HG03135 (cell line): ENCODE results near the gene MT1B.

ENCODE experiments used
- ATAC-seq: cut with Tn5 transposase; IDR thresholded peaks from one replicate; pipeline ENCODE4 v1.9.1; 2021; ENCODE audit warnings: mild to moderate bottlenecking, moderate library complexity; ENCODE audit not compliant: unreplicated experiment

MT1B gene

DNA sequence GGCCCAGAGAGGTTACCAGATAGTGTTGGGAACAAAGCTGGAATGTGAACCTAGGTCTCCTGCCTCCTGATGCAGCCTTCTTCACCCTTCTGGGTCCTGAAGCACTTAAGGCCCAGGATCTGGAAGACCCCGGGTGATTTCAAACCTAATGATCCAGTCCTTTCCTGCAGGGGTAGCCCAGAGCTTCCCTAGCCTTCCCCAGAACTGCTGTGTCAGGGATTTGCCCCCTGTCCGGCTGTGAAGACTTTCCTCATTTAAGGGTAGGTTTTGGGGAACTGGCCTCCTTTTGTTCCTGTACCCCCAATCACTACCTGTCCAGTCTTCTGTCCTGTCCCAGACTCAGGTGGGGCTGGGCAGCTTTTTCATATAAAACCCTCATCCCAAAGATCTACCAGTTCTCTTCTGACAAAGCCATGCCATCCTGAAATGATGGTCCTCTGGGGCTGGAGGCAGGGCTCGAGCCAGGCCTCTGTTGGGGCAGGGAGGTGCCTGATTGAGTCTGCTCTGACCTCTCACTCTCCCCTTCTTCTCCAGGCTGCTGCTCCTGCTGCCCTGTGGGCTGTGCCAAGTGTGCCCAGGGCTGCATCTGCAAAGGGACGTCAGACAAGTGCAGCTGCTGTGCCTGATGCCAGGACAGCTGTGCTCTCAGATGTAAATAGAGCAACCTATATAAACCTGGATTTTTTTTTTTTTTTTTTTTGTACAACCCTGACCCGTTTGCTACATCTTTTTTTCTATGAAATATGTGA is 31.9 kb downstream of the MT1B start:
- ATAC-seq = no peak

DNA sequence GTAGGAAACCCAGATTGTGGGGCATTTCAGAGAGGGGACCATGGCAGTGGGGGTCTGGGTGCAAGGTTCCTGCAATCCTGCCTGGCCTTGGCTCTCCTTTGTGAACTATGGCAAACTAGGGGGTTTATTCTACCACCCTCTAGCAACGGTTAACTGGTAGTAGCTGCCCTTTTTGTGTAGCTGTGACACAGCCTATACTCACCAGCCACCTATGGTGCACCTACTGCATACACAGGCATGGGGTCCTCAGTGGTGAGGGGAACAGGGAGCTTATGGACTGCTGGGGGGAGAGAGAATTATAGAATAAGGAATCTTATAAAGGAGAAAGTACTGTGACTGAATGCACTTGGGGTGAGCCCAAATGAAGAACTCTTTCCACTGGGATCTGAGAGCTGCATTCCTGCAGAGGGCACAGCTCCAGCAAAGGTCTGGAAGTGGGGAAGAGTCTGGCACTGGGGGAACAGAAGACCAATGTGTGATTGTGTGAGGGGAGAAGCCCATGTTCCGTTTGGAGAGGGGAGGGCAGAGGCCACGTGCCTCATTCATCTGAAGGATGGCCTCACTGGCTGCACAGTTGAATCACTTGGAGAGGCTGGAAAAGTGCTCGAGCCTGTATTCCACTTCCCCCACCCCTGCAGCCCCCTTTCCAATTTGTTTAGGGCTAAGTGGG is 32.7 kb downstream of the MT1B start:
- no peak for ATAC-seq

DNA sequence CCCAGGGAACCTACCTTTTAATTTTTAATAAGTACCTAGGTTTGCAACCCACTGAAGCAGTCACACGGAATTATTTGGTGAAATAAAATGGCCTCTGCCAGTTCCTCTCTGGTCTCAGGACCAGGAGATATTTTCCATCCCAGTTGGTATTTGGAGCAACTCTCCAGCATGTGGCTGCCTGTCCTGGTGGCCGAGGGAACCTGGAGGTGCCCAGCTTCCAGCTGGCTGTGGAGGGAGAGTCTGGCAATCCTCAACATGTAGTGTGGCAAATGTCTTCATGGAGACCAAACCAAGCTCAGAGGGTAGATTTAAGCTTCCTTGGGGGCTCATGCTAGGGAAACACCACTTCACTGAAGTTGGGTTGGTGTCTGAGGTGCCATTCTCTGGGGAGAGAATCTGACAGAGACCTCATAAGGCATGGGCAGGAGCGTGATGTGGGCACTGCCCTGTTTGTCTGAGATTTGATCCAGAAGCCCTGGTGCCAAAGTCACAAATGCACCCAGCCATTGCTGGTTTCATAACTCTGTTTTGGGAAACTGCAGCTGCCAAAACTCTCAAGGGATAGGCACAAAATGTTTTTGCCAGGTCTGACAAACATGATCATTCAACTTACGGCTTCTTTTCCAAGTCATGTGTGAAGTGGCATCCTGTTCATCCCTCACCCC is 33.4 kb downstream of the MT1B start:
- no peak for ATAC-seq

DNA sequence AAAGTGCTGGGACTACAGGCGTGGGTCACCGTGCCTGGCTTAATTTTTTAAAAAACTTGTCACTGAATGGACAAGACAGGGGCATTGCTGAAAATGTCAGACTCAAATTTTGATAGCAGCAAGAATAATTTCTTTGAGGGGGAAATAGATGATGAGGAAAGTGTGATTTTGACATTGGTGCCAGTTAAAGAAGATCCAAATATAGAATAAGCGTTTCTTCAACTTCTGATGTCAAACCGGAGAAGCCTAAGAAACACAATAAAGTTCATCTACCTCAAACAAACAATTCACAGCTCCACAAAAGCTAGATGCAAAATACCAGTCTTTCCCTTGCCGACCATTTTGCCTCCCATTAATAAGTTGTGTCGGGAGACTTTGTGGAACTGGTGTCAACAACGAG is 35.1 kb downstream of the MT1B start:
- ATAC-seq = no peak

DNA sequence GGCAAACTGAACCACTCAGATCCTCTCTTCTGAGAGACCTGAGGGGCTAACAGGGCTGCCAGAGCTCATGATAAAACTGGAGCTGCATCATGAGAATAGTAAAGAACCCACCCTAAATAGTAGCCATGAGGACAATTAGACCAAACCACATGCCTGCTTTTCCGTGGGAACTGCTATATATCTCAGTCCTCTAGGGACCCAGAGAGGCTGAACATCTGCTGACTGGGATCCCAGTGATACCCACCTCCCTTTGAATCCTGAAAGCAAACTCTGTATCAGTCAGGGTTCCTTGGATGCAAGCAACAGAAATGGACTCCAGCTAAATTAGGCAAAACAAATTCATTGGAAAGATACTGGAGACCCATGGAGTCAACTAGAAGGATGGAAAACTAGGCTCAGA is 37.1 kb downstream of the MT1B start:
- ATAC-seq = no peak

DNA sequence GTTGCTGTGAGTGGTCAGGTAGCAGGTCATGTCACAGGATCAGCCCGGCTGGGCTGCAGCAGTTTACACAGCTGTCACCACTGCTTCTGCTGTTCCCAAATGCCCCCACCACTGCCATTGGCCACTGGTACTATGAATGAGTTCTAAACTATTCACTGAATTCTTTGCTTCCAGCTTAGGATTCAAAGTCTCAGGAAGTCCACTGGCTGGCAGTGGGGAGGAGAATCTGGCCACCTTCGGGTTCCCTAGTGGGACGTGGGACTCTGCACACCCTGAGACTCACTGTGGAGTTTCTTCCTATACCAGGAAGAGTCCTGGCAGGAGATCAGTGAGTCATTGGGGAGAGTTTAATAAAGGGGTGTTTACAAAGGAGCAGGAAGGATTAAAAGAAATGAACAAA is 37.5 kb downstream of the MT1B start:
- ATAC-seq = no peak

DNA sequence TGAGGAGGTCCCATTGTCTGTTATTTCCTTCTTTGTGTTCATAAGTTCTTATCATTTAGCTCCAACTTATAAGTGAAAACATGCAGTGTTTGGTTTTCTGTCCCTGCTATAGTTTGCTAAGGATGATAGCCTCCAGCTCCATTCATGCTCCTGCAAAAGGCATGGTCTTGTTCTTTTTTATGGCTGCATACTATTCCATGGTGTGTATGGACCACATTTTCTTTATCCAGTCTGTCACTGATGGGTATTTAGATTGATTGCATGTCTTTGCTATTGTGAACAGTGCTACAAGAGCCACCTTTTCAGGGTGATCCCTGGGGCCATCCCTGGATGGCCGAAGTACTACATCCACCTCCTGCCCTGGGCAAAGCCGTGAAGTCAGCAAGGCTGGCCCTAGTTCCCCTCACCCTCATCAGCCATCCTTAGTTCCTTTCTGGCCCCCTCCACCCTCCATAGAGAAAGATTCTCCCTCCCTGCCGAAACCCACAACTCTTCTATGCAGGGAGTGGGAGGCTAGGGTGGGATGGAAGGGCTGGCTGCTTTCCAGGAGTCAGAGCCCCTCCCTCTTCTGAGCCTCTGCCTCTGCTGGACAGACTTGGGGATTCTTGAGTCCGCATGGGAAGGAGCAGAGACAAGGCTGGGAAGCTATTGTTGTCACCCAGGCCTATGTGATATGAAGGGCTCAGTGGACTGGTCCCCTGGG is 38.9 kb downstream of the MT1B start:
- ATAC-seq = no peak

DNA sequence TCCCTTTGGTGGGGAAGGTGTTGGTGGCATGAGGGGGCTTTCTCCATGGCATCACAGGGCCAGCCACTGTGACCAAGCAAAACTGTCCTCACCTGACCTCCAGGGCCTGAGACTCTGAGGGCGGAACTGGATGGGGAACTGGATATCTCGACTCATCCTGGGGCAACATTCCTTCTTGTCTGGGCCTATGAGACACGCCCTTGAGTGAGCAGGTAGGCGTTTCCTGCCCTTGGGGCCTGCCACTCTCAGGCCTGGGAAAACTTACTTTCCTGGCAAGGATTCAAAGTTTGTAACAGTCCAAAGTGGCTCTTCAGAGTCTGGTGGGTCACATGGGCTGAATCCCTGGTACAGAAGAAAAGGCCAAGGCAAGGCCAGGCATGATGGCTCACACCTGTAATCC is 40.2 kb downstream of the MT1B start:
- ATAC-seq = no peak

DNA sequence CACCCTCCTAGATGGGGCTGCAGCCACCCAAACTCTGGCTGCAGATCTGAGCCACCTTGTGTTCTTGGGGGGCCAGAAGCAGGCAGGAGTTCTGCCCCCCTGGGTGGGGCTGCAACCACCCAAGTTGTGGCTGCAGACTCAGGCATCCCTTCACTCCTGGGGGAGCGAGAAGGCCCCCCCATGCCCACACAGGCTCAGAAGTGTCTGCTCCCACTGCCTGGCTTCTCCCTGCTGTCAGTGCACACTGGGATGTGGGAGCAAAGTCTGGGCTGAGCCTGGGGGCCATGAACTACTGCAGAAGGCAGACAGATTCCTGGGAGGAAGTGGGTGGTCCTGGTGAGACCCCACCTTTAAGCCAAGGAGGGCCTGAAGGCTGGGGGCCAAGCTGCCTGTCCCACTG is 43.6 kb downstream of the MT1B start:
- no peak for ATAC-seq

DNA sequence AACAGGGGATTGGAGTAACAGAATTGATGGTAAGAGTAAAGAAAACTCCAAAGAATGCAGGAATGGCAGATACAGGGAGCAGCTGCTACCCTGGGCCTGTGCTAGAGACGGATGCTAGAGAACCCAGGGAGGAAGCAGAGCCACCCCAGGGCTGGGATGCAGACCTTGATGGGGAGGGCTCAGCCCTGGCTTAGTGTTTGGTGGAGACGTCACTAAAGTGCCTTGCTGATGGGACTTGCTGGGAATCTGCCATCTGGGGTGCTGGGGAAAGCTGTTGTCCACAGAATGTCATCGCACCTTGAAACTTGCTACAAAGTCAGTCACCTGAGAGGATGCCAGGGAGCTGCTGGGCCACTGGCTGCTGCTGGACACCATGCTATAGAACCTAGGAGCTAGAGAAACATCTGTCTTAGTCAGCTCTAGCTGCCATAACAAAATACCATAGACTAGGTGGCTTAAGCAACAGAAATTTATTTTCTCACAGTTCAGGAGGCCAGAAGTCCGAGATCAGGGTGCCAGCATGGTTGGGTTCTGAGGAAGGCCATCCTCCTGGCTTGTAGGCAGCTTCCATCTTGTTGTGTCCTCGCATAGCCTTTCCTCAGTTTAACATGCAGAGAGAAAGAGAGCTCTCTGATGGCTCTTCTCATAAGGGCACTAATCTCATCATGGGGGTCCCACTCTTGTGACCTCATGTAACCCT is 45.9 kb downstream of the MT1B start:
- ATAC-seq = no peak

DNA sequence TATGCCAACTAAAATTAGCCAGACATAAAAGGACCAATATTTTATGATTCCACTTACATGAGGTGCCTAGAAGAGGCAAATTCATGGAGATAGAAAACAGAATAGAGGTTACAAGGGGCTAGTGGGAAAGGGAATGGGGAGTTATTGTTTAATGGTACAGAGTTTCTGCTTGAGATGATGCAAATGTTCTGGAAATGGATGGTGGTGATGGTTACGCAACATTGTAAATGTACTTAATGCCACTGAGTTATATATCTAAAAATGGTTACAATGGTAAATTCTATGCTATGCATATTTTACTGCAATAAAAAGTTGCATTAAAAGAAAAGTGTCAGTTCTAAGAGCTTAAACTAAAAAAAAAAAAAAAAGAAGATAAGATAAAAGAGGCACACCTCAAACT is 48.5 kb downstream of the MT1B start:
- no peak for ATAC-seq

DNA sequence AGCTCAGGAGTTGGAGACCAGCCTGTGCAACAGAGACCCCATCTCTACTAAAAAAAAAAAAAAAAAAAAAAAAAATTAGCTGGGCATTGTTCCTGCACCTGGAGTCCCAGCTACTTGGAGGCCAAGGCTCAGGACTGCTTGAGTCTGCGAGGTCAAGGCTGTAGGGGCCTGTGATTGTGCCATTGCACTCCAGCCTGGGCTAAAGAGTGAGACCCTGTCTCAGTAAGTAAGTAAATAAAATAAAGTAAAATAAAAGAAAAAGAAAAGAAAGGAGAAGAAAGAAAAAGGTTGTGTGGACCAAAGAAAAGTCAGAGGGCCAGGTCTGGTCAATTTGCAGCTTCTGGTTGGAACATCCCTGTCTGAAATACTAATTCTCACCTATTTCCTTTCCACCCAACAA is 48.9 kb downstream of the MT1B start:
- ATAC-seq = no peak

DNA sequence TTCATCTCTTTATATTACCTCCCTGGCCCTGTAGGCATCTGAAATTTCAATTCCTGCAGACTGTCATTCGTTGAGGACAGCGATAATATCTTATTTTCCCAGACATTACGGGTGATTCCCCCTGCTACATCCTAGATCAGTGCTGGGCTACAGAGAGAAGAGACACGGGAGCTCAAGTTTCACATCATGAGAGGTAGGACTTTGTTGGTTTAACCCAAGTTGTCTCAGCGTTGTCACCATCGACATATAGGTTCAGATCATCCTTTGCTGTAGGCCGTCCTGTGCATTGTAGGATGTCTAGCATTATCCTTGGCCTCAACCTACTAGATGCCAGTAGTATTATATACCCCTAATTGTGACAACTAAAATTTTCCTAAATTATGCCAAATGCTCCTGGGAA is 49.8 kb downstream of the MT1B start:
- ATAC-seq = no peak
